Nephron (organoid): ENCODE results near the gene IZUMO1R.

Source experiments
- H3K27ac Mint-ChIP-seq, 3 experiments: 2 replicates each; pipeline ENCODE4 v1.8.0; 2020; ENCODE audit warnings: mixed read lengths in 3 of 3, mild to moderate bottlenecking in 2 of 3, moderate library complexity in 1 of 3
- H3K27me3 Mint-ChIP-seq: 2 replicates; pipeline ENCODE4 v1.8.0; 2021; ENCODE audit warnings: low read depth, mild to moderate bottlenecking, moderate library complexity, mixed read lengths
- H3K36me3 Mint-ChIP-seq: 2 replicates; pipeline ENCODE4 v1.8.0; 2020; ENCODE audit warnings: low read depth, mixed read lengths
- H3K4me1 Mint-ChIP-seq: 2 replicates; pipeline ENCODE4 v1.8.0; 2020; ENCODE audit warnings: mixed read lengths
- H3K4me3 Mint-ChIP-seq, 3 experiments: 2 replicates each; pipeline ENCODE4 v1.8.0; 2020; ENCODE audit warnings: mild to moderate bottlenecking in 3 of 3, mixed read lengths in 3 of 3, moderate library complexity in 2 of 3
- H3K9me3 Mint-ChIP-seq: 2 replicates; pipeline ENCODE4 v1.8.0; 2020; ENCODE audit warnings: mixed read lengths
- TF ChIP-seq, protein P1 (sequence below), 3 experiments: fragments of 200-600 bp; sonication (generic); IDR thresholded peaks; one replicate each; pipeline ENCODE4 v1.5.0; 2021; ENCODE audit warnings: antibody characterized with exemption in 3 of 3; ENCODE audit not compliant: unreplicated experiment in 3 of 3

IZUMO1R gene

DNA sequence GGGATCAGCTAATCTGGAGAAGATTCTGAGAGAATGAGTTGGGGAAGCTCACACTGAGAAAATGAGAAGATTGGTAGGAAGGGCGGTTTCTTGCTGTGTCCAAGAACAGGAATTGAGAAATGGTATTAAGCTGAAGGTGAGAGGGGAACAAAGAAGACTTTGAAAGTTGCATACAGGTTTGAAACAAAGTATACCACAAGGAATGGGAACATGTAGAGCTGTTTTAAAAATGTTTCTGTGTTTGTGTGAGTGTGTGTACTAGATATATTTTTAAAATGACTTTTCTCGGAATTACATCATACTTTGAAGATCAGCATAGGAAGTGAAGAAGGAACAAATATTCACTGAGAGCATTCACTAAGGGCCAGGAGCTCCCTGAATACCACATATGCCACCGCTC lies 24.4 kb upstream of the IZUMO1R start:
- H3K27me3 Mint-ChIP-seq: no peaks in the 10 kb centered on the region
- TF ChIP-seq, protein P1, sequence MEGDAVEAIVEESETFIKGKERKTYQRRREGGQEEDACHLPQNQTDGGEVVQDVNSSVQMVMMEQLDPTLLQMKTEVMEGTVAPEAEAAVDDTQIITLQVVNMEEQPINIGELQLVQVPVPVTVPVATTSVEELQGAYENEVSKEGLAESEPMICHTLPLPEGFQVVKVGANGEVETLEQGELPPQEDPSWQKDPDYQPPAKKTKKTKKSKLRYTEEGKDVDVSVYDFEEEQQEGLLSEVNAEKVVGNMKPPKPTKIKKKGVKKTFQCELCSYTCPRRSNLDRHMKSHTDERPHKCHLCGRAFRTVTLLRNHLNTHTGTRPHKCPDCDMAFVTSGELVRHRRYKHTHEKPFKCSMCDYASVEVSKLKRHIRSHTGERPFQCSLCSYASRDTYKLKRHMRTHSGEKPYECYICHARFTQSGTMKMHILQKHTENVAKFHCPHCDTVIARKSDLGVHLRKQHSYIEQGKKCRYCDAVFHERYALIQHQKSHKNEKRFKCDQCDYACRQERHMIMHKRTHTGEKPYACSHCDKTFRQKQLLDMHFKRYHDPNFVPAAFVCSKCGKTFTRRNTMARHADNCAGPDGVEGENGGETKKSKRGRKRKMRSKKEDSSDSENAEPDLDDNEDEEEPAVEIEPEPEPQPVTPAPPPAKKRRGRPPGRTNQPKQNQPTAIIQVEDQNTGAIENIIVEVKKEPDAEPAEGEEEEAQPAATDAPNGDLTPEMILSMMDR (IDR thresholded peaks at IDR 0.05; ENCODE audit: unreplicated experiment in 3 of 3): no peak
- peaks cover 24% of the 10 kb centered on the region for H3K4me1 Mint-ChIP-seq
- no peaks in the 10 kb centered on the region for H3K9me3 Mint-ChIP-seq
- no peaks in the 10 kb centered on the region for H3K36me3 Mint-ChIP-seq
- no peak overlapping the region for H3K4me3 Mint-ChIP-seq
- no peak overlapping the region for H3K27ac Mint-ChIP-seq

DNA sequence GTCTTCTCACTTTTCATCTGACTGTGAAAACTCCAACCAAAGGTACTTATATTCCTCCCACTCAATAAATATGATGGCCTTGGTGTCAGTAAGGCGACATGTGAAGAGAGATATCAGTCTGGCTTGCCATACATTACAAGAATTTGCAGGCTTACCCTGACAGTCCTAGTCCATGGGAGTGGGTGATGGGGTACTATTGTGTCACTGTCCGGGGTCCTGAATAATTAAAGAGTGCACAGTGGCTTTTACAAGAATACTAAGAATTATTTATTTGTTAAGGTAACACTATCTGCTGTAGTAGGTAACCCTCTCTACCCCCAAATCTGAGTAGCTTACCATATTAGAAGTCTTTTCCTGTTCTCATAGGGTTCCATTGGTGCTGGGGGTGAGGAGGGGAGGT lies 23.1 kb upstream of the IZUMO1R start:
- Mint-ChIP-seq H3K27ac (no peak overlapping the region), H3K27me3 (no peaks in the 10 kb centered on the region), H3K4me3 (no peak overlapping the region), H3K4me1 (peaks cover 24% of the 10 kb centered on the region), H3K9me3 (no peaks in the 10 kb centered on the region), H3K36me3 (no peaks in the 10 kb centered on the region)
- TF ChIP-seq, protein P1 (IDR thresholded peaks at IDR 0.05; ENCODE audit: unreplicated experiment in 3 of 3): no peak

DNA sequence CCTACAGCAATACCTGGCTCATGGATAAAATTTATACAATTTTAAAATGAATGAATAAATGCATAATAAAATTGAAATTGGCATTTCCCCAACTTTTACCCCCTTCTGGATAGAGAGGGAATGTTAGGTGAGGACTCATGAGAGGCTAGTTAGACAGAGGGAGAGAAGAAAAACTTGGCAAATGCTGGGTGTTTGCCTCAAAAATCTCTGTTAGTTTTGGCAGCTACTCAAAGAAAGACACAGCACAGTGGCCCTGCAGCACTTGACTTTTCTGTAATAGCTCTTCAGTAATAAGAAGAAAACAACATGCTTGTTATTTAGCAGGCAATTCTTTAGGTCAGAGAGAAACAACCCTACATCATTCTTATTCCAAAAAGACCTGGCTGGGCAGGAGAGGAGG lies 20.7 kb upstream of the IZUMO1R start:
- Mint-ChIP-seq H3K27me3 (no peaks in the 10 kb centered on the region), H3K36me3 (no peaks in the 10 kb centered on the region), H3K4me1 (peaks cover 24% of the 10 kb centered on the region), H3K9me3 (no peaks in the 10 kb centered on the region), H3K4me3 (no peak overlapping the region), H3K27ac (peak overlapping the region; percentile 10 to 52 (median 41))
- TF ChIP-seq, protein P1 (IDR thresholded peaks at IDR 0.05; ENCODE audit: unreplicated experiment in 3 of 3): no peak

DNA sequence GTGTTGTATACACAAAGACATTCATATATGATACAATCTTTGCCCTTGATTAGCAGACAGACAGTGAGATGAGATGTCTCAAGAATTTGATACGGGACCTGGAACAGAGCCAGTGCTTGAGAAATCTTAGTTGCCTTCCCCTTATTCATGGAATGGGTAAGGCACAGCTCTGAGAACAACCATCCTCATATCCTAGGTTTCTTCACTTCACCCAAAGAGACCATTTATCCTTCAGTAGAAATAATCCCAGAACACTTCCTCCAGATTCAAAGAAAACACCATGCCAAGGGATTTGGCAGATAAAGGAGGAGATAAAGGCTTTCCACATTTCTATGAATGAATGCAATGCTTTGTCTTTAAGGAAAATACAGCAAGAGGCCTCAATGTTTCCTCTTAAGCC lies 8.8 kb upstream of the IZUMO1R start:
- Mint-ChIP-seq H3K4me3 (no peak overlapping the region), H3K27ac (no peak overlapping the region), H3K9me3 (peaks cover 12% of the 10 kb centered on the region), H3K27me3 (peaks cover 4% of the 10 kb centered on the region), H3K36me3 (no peaks in the 10 kb centered on the region), H3K4me1 (no peaks in the 10 kb centered on the region)
- TF ChIP-seq, protein P1 (IDR thresholded peaks at IDR 0.05; ENCODE audit: unreplicated experiment in 3 of 3): no peak

DNA sequence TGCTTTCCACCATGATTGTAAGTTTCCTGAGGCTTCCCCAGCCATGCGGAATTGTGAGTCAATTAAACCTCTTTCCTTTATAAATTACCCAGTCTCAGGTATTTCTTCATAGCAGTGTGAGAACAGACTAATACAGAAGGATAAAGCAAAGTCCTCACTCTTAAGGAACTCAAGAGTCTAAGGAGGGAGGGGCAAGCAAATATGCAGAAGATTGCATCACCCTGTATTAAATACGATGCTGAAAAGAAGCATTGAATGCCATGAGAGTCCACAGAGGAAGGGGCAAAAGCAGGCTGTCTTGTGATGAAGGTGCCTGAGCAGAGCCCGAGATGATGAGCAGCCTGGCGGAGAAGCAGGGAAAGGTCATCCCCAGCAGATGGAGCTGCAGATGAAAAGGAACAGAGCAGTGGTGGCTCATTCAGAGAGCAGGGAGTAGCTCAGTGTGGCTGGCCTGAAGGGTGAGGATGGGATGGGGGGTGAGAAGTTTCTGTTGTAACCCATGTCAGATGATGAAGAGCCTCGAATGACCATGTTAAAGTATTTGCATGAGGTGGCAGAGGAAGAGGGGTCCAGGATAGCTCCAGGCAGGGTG lies 6.3 kb upstream of the IZUMO1R start:
- no peaks in the 10 kb centered on the region for H3K36me3 Mint-ChIP-seq
- peaks cover 7% of the 10 kb centered on the region for H3K27me3 Mint-ChIP-seq
- TF ChIP-seq, protein P1 (IDR thresholded peaks at IDR 0.05; ENCODE audit: unreplicated experiment in 3 of 3): no peak
- no peak overlapping the region for H3K27ac Mint-ChIP-seq
- H3K4me1 Mint-ChIP-seq: peaks cover 14% of the 10 kb centered on the region
- peak overlapping the region in 1 of 3 experiments; percentile 8 for H3K4me3 Mint-ChIP-seq
- peaks cover under 1% of the 10 kb centered on the region for H3K9me3 Mint-ChIP-seq

DNA sequence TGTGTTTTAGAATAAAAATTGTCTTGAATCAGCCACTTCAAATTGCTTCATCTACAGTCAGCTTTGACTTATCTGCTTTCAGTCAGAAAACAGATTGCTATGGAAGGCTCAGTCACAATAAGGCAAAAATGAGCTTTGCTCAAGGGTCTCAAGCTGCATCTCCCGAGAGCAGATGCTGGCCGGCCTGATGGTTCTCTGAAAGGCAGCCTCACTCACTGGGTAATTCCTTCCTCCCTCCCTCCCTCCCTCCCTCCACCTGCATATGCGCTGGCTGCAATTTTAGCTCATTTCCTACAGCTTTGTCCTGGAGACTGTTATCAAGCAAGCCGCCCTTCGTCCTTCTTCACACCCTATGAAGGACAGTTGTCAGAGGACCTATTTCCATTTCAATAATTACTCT lies 1.6 kb upstream of the IZUMO1R start:
- TF ChIP-seq, protein P1 (IDR thresholded peaks at IDR 0.05; ENCODE audit: unreplicated experiment in 3 of 3): no peak
- Mint-ChIP-seq H3K27ac (peak overlapping the region in 2 of 3 experiments; percentile 97 to 99), H3K36me3 (no peaks in the 10 kb centered on the region), H3K27me3 (peaks cover 7% of the 10 kb centered on the region), H3K9me3 (no peaks in the 10 kb centered on the region), H3K4me3 (no peak overlapping the region), H3K4me1 (peaks cover 40% of the 10 kb centered on the region)
